Stomach (tissue), 4 donors: ENCODE results near the gene ENAM.

Experiments used
- CTCF ChIP-seq, 7 experiments: fragments of 450-650 bp in 4 of 7; fragments of 200-600 bp in 3 of 7; sonication (generic) in 3 of 7; IDR thresholded peaks; one replicate each; pipeline ENCODE4 v1.5.1; 2016 to 2019; ENCODE audit warnings: antibody characterized with exemption in 7 of 7, control low read depth in 2 of 7, mild to moderate bottlenecking in 1 of 7
- POLR2A ChIP-seq, 4 donors: fragments of 450-650 bp; IDR thresholded peaks; one replicate each; pipeline ENCODE4 v1.6.1; 2016; ENCODE audit warnings: antibody characterized with exemption in 4 of 4, control low read depth in 2 of 4, mild to moderate bottlenecking in 1 of 4, moderate library complexity in 1 of 4

GRCh38 chr4:70614184-70614555 is 14.4 kb upstream of the ENAM start:
- TF ChIP-seq CTCF (IDR thresholded peaks at IDR 0.05) = no peak
- TF ChIP-seq POLR2A (IDR thresholded peaks at IDR 0.05) = no peak
